ENCODE measurements around the gene DOCK1.

DNA sequence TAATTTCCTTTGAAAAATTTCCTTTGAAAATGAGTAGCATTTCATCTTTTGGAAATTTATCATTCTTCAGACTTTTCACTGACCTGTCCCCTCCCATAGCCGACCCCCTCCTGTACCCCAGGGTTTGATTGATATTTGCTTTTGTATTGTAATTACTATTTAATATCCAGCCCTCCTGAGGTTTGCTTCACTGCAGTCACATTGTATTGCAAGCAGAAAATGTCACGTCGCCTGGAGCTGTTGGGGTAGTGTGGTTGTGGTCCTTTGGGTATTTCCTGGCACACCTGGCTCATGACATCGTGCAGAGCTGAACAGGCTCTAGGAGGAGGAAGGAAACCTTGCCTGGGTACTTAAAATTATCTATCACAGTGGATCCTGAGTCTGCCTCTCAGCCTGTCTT lies 175.1 kb downstream of the DOCK1 start:
- TF ChIP-seq CTCF (IDR thresholded peaks at IDR 0.05; ENCODE audit: poor library complexity, severe bottlenecking) (no peak), POLR2AphosphoS5 (IDR thresholded peaks at IDR 0.05) (no peak), SMC3 (conservative IDR thresholded peaks at IDR 0.05; ENCODE audit: poor library complexity) (no peak), EP300 (conservative IDR thresholded peaks at IDR 0.05; ENCODE audit: poor library complexity, severe bottlenecking) (no peak), TAF1 (IDR thresholded peaks at IDR 0.05; ENCODE audit: low read depth) (no peak), MXI1 (conservative IDR thresholded peaks at IDR 0.05; ENCODE audit: poor library complexity, severe bottlenecking) (no peak), RAD21 (conservative IDR thresholded peaks at IDR 0.05) (no peak), REST (IDR thresholded peaks at IDR 0.05; ENCODE audit: borderline replicate concordance) (no peak)

All from neural cell (in vitro differentiated cells).